Measurements from ENCODE around the gene AAK1.
"Not testable (repeated sequence)": the region's sequence is repeated elsewhere in the genome, so short reads cannot be mapped to it uniquely, and the experiment has no call there.

Gene AAK1

DNA sequence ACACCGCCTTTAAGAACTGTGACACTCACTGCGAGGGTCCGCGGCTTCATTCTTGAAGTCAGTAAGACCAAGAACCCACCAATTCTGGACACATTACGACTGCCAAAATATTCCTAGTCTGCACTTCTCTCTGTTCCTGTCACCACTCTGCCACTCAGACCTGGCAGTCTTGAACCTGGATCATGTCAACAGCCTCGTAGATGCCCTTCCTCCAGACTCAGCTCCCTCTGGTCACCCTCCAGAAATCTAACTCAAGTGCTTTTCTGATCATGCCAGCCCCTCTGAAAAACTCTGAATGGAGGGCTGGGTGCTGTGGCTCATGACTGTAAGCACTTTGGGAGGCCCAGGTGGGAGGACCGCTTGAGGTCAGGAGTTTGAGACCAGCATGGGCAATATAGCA is 20.3 kb downstream of the AAK1 start:
- DNase-seq: no peak

DNA sequence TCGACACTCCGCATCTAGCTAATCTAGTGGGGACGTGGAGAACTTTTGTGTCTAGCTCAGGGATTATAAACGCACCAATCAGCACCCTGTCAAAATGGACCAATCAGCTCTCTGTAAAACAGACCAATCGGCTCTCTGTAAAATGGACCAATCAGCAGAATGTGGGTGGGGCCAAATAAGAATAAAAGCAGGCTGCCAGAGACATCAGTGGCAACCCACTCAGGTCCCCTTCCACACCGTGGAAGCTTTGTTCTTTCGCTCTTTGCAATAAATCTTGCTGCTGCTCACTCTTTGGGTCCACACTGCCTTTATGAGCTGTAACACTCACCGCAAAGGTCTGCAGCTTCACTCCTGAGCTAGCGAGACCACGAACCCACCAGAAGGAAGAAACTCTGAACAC is 20.7 kb downstream of the AAK1 start:
- not testable (repeated sequence) for DNase-seq

DNA sequence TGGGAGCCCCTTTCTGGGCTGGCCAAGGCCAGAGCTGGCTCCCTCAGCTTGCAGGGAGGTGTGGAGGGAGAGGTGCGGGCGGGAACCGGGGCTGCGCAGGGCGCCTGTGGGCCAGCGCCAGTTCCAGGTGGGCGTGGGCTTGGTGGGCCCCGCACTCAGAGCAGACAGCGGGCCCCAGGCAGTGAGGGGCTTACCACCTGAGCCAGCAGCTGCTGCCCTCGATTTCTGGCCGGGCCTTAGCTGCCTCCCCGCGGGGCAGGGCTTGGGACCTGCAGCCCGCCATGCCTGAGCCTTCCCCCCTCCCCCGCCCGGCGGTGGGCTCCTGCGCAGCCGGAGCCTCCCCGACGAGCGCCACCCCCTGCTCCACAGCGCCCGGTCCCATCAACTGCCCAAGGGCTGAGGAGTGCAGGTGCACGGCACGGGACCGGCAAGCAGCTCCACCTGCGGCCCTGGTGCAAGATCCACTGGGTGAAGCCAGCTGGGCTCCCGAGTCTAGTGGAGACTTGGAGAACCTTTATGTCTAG is 21.5 kb downstream of the AAK1 start:
- not testable (repeated sequence) for DNase-seq

DNA sequence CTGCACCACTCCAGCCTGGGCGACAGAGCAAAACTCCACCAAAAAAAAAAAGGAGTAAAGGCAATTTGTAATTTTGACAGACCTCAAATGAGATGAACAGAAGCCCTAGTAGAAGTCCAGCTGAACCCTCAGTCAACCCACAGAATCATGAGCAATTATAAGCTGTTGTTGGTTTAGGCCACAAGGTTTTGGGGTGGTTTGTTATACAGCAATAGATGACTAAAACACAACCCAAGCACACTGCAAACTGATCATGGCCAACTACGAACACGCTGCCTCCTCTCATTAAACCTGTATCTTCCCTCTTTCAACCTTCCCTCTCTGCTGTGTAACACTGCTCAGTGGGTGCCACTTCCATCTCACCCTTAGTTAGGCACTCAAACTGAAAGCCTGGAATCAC is 22.1 kb downstream of the AAK1 start:
- no peak for DNase-seq

DNA sequence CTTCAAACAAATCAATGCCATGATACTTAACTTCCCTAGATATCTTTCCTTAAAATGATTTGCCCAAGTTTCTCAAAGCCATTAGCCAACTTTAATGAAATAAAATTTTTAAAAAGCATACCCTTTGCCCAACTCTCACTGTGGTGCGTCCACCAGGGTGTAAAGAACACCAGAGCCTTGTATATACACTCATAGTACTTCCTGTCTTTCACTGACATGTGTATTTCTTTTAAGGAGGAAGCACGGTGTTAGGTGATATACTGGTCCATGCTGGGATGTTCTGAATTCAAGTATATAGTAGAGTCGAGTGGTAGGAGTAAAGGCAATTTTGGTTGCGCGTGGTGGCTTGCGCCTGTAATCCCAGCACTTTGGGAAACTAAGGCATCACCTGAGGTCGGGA is 22.7 kb downstream of the AAK1 start:
- no peak for DNase-seq

DNA sequence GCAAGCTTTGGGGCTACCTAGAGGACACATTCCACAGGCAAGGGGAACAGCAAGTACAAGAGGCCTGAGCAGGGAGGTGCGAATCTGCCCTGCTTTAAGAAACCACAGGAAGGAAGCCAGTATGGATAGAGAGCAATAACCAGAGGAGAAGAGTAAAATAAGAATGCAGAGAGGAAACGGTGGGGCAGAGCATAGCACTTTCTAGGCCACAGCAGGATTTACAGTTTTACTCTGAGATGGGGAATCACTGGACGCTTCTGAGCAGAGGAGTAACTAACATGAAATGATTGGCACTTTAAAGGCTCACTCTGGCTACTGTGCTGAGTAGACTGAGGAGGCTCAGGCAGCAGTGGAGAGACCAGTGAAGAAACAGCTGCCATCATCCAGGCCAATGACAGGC is 23.8 kb downstream of the AAK1 start:
- no peak for DNase-seq

DNA sequence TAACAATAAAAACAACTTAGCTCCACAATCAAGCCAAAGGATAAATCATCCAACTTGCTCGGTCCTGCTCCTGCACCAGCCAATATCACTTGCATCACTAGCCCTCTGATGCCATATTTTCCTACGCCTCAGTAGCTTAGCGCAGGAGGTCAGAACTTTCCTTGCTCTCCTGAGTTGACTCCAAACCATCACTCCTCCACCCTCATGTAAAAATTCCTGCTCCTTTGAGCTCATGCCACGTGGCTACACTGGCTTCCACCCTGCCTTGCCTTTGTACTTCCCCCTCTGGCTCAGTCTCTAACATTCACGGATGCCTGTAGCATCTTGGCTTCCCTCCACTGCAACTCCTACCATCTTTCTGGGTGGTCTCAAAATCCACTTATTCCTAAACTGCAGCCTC is 25.2 kb downstream of the AAK1 start:
- DNase-seq: no peak

DNA sequence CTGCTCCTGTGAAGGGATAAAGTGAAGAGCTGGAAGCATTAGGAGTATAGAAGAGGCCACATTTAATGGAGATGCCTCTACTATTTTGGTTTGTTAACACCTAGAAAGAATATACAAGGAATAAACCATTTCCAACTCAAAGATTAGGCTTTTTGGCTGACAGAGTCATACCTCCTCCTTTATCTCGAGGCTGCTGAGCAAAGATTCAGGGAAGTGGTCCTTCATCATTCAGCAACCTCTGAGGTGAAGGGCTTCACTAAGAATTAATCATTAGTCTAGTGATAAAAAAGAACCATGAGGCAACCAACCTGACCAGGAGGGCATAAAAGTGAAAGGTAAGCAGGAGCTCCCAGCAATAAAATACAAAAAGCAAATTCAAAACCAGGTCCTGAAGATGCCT is 25.8 kb downstream of the AAK1 start:
- DNase-seq: no peak

DNA sequence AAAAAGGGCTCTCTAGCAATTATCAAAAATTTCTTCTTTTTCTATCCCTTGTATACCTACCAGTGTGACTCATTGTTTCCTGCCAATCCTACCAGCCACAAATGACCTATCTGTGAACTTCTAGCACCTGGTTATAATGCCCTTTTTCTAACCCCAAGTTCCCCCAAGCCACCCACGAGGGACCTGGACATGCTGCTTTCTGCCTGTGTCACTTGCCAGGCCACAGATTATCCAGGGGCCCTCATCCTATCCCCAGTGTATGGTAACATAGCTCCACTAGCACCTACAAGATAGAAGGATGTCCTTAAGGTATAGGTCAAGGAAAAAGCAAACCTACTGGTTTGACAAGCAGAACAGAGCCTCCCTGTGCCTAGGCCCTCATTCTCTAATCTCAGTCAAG is 26.8 kb downstream of the AAK1 start:
- no peak for DNase-seq

DNA sequence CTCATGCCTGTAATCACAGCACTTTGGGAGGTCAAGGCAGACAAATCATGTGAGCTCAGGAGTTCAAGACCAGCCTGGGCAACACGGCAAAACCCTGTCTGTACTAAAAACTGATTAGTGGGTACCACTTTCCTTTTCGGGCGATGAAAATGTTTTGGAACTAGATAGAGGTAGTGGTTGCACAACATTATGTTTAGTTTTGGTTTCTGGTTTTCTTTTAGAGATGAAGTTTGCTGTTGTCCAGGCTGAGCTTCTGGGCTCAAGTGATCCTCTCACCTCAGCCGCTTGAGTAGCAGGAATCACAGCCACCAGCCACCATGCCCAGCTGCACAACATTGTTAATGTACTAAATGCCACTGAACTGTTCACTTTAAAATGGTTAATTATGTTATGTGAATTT is 27.6 kb downstream of the AAK1 start:
- no peak for DNase-seq

DNA sequence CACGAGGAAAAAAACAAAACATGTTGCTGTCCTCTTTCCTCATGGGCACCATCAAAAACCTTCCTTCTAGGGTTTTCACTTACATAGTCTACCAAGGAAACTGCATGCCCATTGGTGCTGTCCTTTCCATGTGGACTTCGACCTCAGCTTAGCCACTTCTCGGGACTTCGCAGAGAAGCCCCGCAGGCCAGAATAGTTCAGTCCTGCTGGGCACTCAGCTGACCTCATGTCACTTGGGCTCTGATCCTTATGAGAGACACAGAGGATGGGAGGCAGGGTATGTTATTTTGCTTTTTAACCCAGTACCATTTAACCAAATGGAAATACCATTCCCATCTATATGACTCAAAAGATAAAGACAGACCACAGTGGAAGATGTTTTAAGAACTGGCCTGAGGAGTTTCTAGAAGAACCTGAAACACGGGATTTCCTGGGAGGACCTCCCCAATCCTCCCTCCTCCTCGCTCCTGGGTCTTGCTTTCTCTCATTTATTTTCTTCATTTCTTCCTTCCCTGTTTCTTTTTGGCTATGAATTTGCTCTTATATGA is 28.4 kb downstream of the AAK1 start:
- DNase-seq: no peak

DNA sequence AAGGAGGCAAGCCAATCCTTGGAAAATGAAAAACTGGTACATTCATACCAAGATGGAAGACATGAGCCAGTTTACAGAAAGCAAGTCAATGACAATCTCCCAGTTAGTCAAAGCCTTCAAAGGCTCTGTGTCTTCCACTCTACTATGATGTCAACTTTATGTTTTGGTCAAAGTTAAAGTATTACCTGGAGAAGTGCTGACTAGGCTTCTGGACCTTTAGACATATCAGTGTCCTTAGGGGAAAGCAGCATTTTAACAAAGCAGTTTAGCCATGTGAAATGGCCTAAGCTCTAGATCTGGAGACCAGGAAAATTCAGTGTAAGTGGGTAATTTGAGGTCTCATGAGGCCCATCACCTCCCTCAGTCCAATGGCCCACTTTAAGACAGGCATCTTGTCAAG is 30.8 kb downstream of the AAK1 start:
- DNase-seq: no peak

DNA sequence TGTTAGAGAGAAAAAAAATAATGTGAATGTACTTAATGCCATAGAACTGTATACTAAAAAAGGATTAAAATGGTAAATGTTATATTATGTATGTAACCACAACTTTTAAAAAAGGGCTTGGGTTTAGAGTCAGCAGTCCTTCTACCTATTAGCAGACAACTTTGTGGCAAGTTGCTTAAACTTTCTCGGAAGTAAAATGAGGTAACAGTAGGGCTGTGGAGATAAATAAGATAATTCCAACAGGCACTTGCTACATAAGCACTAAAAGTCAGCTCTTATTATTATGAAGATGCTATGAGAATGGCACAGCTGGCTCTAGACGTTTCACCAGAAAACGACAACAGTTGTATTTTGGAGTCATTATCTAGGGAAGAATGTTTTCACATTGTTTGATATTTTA is 31.3 kb downstream of the AAK1 start:
- DNase-seq: no peak

DNA sequence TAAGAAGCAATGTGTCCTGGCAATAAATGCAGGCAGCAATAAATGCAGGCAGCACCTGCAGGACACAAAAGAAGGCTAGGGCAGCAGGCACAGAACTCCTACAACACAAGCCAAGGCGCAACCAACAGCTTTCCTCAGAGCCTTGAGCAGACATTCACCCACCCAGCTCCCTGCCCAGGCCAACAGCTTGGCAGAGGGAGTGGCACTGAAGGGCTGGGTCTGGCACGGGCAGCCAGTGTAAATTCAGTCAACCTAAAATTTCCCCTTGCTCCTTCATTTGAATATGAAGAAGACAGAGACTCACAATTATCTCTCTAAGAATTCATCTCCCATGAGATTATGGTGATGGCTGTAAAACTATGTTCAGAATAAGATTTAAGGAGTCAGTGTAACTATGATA is 35.4 kb downstream of the AAK1 start:
- DNase-seq: no peak

DNA sequence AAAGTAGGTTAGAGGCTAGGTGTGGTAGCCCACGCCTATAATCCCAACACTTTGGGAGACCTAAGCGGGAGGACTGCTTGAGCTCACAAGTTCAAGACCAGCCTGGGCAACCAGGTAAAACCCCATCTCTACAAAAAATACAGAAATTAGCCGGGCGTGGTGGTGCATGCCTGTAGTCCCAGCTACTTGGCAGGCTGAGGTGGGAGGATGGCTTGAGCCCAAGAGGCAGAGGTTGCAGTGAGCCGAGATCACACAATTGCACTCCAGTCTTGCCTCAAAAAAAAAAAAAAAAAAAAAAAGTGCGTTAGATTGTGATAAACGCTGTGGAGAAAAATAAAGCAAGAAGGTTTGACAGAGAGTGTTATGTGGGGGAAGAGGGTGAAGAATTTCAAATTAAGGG is 36.8 kb downstream of the AAK1 start:
- DNase-seq: not testable (repeated sequence)

DNA sequence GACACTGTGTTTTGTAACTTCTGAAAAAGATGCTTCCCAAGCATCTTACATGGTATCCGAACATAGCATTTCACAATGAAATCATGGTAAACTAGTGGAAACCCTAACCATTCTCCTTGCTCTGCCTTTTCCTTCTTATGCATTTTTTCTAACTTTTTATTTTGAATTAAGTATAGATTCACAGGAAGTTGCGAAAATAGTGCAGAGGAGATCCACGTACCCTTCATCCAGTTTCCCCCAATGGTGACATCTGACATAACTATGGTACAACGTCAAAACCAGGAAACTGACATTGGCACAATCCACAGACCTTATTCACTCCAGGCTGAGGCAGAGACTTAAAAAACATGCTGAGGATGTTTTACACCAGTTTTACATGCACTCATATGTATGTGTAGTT is 38.3 kb downstream of the AAK1 start:
- no peak for DNase-seq

DNA sequence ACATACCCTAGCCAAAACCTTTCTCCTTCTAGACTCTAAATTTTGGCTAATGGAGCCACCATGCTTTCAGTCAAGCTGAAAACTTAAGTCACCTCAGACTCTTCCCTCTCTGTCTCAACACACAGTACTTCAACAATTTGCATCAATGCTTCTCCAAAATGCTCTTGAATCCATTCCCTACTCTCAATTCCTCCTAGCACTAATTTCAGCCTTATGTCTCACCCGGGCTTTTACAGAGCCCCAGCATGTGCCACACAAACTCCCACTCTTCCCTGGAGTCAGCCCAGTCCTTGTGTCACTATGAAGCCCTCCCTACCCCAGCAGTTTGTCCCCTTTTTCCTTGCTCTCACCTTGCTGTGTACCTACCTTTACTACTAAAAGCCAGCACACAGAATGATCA is 38.7 kb downstream of the AAK1 start:
- no peak for DNase-seq

DNA sequence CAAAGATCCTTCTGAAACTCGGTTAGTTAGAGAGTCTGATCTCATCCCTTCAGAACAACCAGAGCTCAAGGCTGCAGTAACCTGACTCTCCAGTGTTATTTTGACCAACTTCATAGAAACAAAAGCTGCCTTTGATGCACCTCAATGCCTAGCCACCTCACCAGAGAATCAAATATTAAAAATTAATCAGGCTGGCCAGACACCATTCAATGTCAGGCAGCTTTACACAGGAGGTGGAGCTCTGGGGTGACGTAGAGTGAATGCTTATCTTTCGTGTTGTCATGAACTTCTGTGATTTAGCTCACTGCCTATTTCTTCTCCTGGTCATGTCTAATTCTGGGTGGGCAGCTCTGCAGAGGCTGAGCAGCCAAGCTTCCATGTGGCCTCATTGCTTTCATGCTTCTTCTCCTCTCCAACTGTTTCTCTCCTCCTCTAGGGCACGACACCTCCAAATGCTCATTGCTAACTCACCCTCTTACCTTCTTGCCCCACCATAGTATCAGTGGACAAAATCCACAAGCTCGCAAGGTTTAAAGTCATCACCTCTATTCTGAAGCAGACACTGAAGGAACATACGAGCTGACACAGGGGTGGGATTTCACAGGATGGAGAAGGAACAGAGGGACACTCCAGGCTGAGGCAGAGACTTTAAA is 39.4 kb downstream of the AAK1 start:
- no peak for DNase-seq

DNA sequence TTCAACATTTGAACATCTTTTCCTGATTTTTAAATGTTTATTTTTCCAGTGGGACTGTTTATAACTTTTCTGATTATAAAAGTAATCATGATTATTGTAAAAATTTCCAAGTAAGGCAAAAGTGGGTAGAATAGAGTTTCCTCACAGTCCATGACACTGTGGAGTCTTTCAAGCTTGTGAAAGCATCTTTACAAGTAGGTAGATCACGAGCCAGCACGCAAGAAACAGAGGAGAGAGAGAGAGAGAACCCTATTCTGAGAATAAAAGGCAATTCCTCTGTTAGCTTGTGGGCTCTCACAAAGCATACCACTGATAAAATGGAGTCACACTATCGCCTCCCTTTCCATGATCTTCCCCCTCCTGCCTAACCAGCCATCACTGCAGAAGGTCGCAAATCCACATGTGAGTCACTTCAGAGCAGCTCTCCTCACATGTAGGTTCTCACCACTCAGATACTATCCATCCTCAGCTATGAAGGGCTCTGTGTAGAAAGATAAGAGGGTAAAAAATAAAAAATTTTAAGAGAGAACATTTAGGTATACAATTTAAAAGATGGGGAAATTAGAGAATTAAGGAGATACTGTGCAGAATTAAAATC is 40.3 kb downstream of the AAK1 start:
- DNase-seq: no peak

DNA sequence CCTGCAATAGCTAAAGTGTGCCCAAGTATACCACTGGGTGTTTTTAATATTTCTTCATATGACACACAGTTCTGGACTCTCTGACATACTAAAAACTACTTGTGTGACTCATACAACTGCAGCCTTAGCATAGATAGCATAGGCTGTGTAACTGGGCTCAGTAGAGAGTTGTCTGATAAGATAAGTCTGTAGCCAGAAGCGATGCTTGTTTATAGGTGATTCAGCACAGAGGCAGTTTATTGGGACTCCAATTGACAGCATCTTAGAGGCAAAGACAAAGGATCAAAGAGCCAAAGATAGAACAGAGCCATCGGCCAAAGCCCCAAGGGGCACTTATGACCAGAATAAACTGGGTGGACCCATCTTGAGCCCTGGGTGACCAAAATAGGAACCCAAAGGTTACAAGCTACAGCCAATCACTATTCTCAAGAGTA is 42.3 kb downstream of the AAK1 start:
- no peak for DNase-seq

DNA sequence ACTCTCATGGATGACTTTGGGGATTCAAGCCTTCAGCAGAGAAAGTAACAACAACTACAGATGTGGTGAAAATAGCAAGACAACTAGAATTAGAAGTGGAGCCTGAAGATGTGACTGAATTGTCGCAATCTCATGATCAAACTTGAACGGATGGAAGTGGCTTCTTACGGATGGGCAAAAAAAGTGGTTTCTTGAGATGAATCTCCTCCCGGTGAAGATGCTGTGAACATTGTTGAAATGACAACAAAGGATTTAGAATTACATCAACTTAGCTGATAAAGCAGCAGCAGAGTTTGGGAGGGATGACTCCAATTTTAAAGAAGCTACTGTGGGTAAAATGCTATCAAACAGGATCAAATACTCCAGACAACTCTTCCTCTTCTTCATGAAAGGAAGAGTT is 43.1 kb downstream of the AAK1 start:
- DNase-seq: no peak

DNA sequence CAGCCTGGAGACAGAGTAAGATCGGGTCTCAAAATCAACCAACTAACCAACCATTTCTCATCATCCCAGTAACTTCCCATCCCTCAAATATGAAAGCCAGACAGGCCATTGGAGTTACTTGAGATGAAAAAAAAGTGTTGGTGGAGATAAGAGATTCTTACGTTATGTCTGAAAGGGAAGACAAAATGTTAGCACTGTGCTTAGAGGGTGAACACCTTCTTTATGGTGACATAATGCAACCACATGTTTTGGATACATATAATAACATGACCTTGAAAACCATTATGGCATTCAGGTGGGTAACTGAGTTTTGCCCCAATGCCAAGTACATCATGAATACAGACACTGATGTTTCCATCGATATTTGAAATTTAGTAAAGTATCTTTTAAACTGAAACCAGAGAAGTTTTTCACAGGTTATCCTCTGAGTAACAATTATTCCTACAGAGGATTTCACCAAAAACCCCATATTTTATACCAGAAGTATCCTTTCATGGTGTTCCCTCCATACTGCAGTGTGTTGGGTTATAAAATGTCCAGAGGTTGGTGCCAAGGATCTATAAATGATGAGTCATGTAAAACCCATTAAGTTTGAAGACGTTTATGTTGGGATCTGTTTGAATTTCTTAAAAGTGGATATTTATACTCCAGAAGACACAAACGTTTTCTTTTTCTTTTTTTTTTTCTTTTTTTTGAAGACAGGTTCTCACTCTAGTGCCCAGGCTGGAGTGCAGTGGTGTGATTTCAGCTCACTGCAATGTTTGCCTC is 45.5 kb downstream of the AAK1 start:
- DNase-seq: no peak

DNA sequence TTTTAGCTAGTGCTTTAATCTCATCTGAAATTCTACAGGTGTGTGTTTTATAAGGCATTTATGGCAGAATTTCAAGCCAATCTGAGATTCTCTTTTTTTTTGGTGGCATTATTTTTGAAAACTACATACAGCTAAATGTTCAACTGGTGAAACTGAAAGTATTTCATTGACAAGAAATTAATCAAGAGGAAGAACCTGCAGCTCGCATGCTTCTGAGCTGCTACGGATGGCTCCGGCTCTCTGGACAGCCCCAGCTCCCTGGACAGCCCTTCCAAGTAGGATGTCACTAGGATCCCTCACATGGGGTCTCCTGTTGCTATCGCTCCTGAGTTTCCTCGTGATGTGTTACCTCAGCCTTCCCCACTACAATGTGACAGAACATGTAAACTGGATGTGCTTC is 46.4 kb downstream of the AAK1 start:
- no peak for DNase-seq

DNA sequence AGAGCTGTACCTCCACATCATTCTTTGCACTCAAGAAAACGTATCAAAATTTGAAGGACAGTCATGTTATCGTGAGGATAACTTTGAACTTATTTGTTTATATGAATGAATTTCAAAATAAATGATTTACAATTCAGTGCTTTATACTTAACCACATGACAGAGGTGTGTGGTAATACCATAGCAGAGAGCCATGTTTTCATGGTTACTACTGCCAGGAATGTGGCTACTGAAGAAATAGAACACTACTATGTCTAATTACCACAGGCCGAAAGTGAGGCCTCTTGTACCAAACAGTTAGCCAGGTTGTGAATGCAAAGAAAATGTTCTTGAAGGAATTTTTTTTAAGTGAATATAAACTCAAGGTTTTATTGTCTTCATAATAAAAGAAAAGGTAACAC is 49.2 kb downstream of the AAK1 start:
- DNase-seq: no peak

Measured in NCI-H146 (cell line).